Measurements from ENCODE around the gene AP3D1.

DNA sequence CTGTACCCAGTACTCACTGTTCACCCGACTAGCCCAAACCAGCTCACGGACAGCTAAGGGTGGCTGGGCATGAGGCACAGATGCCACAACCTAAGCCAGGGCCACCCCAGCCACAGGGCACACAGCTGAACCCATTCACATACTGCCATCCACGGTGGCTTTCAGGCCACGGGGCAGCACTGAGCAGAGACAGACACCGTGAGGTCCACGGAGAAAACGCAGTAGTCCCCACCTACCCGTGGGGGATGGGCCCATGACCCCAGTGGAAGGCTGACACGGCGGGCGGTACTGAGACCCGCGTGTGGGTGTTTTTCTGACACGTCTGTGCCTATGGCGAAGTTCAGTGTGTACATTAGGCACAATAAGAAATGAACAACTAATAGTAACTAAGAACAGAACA, 29.1 kb downstream of the AP3D1 start:
- no peak for TF ChIP-seq POLR2AphosphoS5 (IDR thresholded peaks at IDR 0.05)
- TF ChIP-seq, protein P1, sequence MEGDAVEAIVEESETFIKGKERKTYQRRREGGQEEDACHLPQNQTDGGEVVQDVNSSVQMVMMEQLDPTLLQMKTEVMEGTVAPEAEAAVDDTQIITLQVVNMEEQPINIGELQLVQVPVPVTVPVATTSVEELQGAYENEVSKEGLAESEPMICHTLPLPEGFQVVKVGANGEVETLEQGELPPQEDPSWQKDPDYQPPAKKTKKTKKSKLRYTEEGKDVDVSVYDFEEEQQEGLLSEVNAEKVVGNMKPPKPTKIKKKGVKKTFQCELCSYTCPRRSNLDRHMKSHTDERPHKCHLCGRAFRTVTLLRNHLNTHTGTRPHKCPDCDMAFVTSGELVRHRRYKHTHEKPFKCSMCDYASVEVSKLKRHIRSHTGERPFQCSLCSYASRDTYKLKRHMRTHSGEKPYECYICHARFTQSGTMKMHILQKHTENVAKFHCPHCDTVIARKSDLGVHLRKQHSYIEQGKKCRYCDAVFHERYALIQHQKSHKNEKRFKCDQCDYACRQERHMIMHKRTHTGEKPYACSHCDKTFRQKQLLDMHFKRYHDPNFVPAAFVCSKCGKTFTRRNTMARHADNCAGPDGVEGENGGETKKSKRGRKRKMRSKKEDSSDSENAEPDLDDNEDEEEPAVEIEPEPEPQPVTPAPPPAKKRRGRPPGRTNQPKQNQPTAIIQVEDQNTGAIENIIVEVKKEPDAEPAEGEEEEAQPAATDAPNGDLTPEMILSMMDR (IDR thresholded peaks at IDR 0.05) = no peak
- TF ChIP-seq EP300 (IDR thresholded peaks at IDR 0.05) = no peak
